ENCODE measurements around the gene SRSF12. TPM values are rescaled to one million over a fixed set of nuclear protein-coding genes. Genes with fewer than 3 reads are reported as not detected.

The SRSF12 gene
- total and polyA plus RNA-seq, 9 of the 15 experiments (the other 6 are each of a cell fraction or from before 2014, with no cell fraction given) = not detected

DNA sequence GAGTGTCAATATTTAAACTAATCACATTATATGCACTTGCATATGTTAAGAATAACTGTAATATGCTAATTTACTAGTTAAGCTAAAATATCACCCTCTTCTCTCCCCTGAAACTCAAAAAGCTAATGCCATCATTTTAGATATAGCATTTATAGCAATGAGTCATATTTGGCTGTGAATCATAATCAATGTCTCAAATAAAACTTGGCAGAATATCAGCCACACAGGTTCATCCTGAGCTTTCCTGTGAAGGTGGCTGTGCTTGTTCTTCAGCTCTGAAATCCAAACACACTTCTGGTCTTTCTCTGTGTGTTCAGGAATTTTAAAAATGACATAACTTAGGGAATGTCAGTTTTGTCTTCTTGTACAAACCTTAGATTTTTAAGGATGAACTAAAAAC lies 50.1 kb downstream of the SRSF12 start:
- DNase-seq (ENCODE audit: extremely low read depth in 1 of 4, low spot score in 3 of 4) = no peak
- TF ChIP-seq MAFF (IDR thresholded peaks at IDR 0.05; ENCODE audit: low read length) (no peak), CXXC5 (CRISPR knock-in tag; IDR thresholded peaks at IDR 0.05) (no peak), SMARCA5 (IDR thresholded peaks at IDR 0.05) (no peak), NR2F6 (CRISPR knock-in tag; IDR thresholded peaks at IDR 0.05) (no peak), STAG1 (CRISPR knock-in tag; IDR thresholded peaks at IDR 0.05; ENCODE audit: borderline replicate concordance) (no peak), DPF2 (IDR thresholded peaks at IDR 0.05) (no peak), XRCC4 (IDR thresholded peaks at IDR 0.05; ENCODE audit: extremely low read depth, insufficient read depth, insufficient read length) (no peak), BDP1 (IDR thresholded peaks at IDR 0.05; ENCODE audit: insufficient read depth, insufficient read length) (no peak), ZBTB7A (IDR thresholded peaks at IDR 0.05; ENCODE audit: borderline replicate concordance, control insufficient read depth, low read depth, low read length) (no peak), PRPF4 (IDR thresholded peaks at IDR 0.05; ENCODE audit: insufficient read depth, low read depth, low read length, poor library complexity, severe bottlenecking) (no peak), SLC30A9 (CRISPR knock-in tag; IDR thresholded peaks at IDR 0.05) (no peak), FOSL1 (tag; conservative IDR thresholded peaks at IDR 0.05) (no peak)
- TF ChIP-seq, protein P1, sequence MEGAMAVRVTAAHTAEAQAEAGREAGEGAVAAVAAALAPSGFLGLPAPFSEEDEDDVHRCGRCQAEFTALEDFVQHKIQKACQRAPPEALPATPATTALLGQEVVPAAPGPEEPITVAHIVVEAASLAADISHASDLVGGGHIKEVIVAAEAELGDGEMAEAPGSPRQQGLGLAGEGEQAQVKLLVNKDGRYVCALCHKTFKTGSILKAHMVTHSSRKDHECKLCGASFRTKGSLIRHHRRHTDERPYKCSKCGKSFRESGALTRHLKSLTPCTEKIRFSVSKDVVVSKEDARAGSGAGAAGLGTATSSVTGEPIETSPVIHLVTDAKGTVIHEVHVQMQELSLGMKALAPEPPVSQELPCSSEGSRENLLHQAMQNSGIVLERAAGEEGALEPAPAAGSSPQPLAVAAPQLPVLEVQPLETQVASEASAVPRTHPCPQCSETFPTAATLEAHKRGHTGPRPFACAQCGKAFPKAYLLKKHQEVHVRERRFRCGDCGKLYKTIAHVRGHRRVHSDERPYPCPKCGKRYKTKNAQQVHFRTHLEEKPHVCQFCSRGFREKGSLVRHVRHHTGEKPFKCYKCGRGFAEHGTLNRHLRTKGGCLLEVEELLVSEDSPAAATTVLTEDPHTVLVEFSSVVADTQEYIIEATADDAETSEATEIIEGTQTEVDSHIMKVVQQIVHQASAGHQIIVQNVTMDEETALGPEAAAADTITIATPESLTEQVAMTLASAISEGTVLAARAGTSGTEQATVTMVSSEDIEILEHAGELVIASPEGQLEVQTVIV (CRISPR knock-in tag; IDR thresholded peaks at IDR 0.05; ENCODE audit: borderline replicate concordance) = no peak
- TF ChIP-seq, protein P2, sequence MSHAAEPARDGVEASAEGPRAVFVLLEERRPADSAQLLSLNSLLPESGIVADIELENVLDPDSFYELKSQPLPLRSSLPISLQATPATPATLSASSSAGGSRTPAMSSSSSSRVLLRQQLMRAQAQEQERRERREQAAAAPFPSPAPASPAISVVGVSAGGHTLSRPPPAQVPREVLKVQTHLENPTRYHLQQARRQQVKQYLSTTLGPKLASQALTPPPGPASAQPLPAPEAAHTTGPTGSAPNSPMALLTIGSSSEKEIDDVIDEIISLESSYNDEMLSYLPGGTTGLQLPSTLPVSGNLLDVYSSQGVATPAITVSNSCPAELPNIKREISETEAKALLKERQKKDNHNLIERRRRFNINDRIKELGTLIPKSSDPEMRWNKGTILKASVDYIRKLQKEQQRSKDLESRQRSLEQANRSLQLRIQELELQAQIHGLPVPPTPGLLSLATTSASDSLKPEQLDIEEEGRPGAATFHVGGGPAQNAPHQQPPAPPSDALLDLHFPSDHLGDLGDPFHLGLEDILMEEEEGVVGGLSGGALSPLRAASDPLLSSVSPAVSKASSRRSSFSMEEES (CRISPR knock-in tag; IDR thresholded peaks at IDR 0.05) = no peak
- Histone ChIP-seq H3K9me3 (replicated peaks; ENCODE audit: control insufficient read depth, insufficient read depth, low read depth, low read length) (no peaks in the 10 kb centered on the region), H3K4me3 (no peak overlapping the region), H3K4me1 (replicated peaks in 1 of 2; ENCODE audit: control insufficient read depth in 2 of 2, insufficient read depth in 2 of 2, low read length in 2 of 2) (peaks cover 4 to 13% of the 10 kb centered on the region in 2 experiments; a peak in 4 of 5 replicates), H3K36me3 (ENCODE audit: control insufficient read depth, insufficient read depth, low read length) (no peaks in the 10 kb centered on the region), H3K27me3 (ENCODE audit: control insufficient read depth in 2 of 2, insufficient read depth in 2 of 2, low read length in 2 of 2) (no peaks in the 10 kb centered on the region), H3K9ac (ENCODE audit: insufficient read depth in 1 of 2, low read depth in 2 of 2, low read length in 2 of 2) (no peak overlapping the region), H3K9me1 (ENCODE audit: control insufficient read depth, insufficient read depth, low read length) (no peaks in the 10 kb centered on the region), H3K4me2 (ENCODE audit: insufficient read depth, low read length) (no peak overlapping the region), H4K20me1 (replicated peaks; ENCODE audit: control insufficient read depth, insufficient read depth, low read length) (no peaks in the 10 kb centered on the region), H2AFZ (ENCODE audit: low read depth, low read length) (no peak overlapping the region), H3K27ac (ENCODE audit: extremely low read depth, low read depth, low read length) (no peak overlapping the region), H3K79me2 (ENCODE audit: control insufficient read depth, insufficient read depth, low read length) (no peaks in the 10 kb centered on the region)
- ChIA-PET CTCF (ENCODE audit: low intra/inter-chr PET ratio) (no interaction called here), POLR2A (interaction anchor here (0.6 to 1.3 kb wide), 3 partner anchors 9 to 1285 kb away, joined by 4 to 5 read pairs (median 4); no protein-coding TSS in a partner anchor)
- in situ Hi-C loops (cut with MboI) (no loop called here), intact Hi-C loops (cut with micrococcal nuclease) (no loop called here)
- no peak for ATAC-seq
- no TSS peak for BruUV-seq (replicated peaks)
- FAIRE-seq = no peak

All from K562 (cell line).